NCI-H1048 (cell line): Measurements from ENCODE around the gene LARP4B.

ENCODE experiments used
- DNase-seq: peaks from one replicate; lab custom pipeline; 2025; lab: John Stamatoyannopoulos, UW

The LARP4B gene

DNA sequence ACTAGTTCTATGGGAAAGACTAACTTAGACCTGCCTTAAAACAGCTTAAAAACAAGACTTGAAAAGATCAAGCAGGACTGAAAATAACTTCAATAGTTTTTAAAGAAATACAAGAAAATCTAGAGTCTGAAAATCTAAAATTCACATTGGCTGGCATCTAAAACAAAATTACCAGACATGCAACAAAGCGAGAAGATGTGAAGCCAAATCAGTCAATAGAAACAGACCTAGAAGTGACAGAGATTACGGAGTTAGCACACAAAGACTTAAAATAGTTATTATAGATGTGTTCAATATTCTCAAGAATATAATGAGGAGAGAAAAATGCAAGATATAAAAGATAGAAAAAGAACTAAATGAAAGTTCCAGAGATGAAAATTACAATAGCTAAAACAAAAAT is 163.7 kb downstream of the LARP4B start:
- DNase-seq: no peak

DNA sequence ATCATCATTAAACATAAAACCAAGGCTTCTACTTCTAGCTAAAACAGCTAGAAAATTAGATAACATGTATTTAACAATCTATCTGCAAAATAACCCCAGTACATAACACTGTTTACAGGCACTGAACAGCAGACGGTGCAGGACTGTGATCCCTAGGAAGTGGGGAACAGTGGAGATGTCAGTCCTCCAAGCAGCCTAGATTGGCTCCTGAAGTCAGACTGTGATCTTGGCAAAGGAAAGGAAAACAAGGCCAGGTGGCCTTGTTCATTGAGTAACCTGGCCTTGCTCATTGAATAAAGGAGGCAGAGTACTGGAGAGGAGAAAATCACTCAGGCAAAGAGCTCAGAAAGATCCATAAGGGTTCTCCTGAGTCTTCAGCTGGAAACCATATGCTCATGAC is 164.3 kb downstream of the LARP4B start:
- no peak for DNase-seq

DNA sequence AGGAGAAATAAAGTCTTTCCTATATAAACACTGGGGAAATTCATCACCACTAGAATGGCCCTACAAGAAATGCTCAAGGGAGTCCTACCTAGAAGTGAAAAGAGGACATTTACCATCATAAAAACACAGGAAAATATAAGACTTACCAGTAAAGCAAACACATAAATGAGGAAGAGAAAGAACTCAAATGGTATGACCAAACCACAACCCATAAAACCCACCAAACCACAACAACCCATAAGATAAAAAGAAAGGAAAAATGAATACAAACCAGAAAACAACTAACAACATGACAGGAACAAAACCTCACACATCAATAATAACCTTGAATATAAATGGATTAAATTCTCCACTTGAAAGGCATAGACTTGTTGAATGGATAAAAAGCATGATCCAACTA is 170.1 kb downstream of the LARP4B start:
- no peak for DNase-seq

DNA sequence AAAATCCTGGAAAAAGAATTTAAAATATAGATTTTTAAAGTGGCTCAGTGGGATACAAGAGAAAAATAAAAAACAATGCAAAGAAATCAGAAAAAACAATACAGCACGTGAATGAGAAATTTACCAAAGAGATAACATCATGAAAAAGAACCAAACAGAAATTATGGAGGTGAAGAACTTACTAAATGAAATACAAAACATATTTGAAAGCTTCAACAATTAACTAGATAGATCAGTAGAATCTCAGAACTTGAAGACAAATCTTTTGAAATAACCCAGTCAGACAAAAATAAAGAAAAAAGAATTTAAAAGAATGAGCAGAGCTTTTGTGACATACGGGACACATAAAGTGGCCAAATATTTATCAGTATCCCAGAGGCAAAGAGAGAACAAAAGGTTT is 170.9 kb downstream of the LARP4B start:
- no peak for DNase-seq

DNA sequence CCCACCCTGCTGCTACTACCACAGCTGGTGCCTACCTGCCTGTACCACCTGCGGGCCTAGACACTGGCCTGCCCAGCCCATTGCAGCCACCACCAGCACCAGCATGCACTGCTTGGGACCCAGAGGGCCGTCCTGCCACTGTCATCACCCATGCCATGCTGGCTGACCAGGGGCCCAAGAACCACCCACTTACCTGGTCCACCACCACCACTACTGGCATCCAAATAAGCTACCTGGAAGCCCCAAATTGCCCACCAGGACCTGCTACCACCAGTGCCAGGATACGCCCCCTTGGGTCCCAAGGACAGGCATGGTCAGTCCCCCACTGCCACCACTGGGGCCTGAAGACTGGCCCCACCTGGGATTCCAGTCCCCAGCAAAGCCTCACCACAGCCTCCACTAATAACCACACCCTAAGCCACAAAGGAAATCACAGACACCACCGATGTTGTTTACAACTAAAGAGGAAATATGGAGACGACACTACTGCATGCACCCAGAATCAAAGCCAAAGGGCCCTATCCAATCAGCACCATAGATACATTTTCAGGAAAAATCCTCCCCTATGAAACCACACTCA is 171.5 kb downstream of the LARP4B start:
- DNase-seq: no peak
